Measurements from ENCODE around the gene PSME3.

GRCh38 chr17:42849451-42850181, 16.4 kb downstream of the PSME3 start:
- TF ChIP-seq CTCF (conservative IDR thresholded peaks at IDR 0.05; ENCODE audit: low read depth, low read length) (no peak), EZH2phosphoT487 (IDR thresholded peaks at IDR 0.05; ENCODE audit: borderline replicate concordance, low read length) (no peak), EZH2 (IDR thresholded peaks at IDR 0.05; ENCODE audit: low read length, unreplicated experiment) (no peak)
